B cell (primary cell): ENCODE data around the gene TMEM63A. TPM values are rescaled to one million over a fixed set of nuclear protein-coding genes. Genes with fewer than 3 reads are reported as not detected.
A peak's percentile ranks its signal among the peaks of the same experiment; 100 is the strongest.

ENCODE experiments used
- ATAC-seq: fragments of 200-7000 bp; cut with Tn5 transposase; one replicate; pipeline ENCODE4 v1.10.0; 2021; ENCODE audit warnings: low read depth, mild to moderate bottlenecking, moderate number of reproducible peaks, moderate library complexity
- CTCF ChIA-PET: fragments of 350-600 bp; sonication (Branson Sonifier 250); formaldehyde crosslinking; loops from one replicate; lab custom pipeline; 2021; ENCODE audit warnings: antibody characterized with exemption, inconsistent platforms; lab: Charles Lee
- POLR2A ChIA-PET: fragments of 350-600 bp; sonication (Branson Sonifier 250); formaldehyde crosslinking; loops from one replicate; lab custom pipeline; 2021; ENCODE audit warnings: antibody characterized with exemption; lab: Charles Lee
- DNase-seq: peaks from one replicate; pipeline ENCODE4 v3.0.0; 2013
- H2AFZ ChIP-seq: 2 replicates; pipeline ENCODE4 v1.6.1; 2012; ENCODE audit warnings: mild to moderate bottlenecking, low read depth, low read length; ENCODE audit not compliant: insufficient read depth, poor library complexity, severe bottlenecking
- H3K27ac ChIP-seq, 2 donors: 1 replicate in 1 of 2; 2 replicates in 1 of 2; pipeline ENCODE4 v1.5.1; 2012 to 2013; ENCODE audit warnings: low read length in 2 of 2, mild to moderate bottlenecking in 2 of 2, moderate library complexity in 1 of 2
- H3K27me3 ChIP-seq, 4 experiments: fragments of 200-600 bp in 1 of 4; sonication (generic) in 1 of 4; replicated peaks in 1 of 4; 1 replicate in 2 of 4; 2 replicates in 2 of 4; pipeline versions ENCODE4 v1.6.1 to v1.7.0; 2013 to 2016; ENCODE audit warnings: low read length in 3 of 4, mild to moderate bottlenecking in 2 of 4, mixed read lengths in 1 of 4, moderate library complexity in 1 of 4; ENCODE audit not compliant: insufficient read depth in 4 of 4, control insufficient read depth in 3 of 4; ENCODE audit errors: control extremely low read depth in 1 of 4
- H3K36me3 ChIP-seq, 2 experiments: replicated peaks in 1 of 2; 1 replicate in 1 of 2; 2 replicates in 1 of 2; pipeline versions ENCODE4 v1.6.1 to v1.7.1; 2013; ENCODE audit warnings: low read length in 1 of 2; ENCODE audit not compliant: insufficient read depth in 2 of 2, control insufficient read depth in 1 of 2; ENCODE audit errors: control extremely low read depth in 1 of 2, extremely low read depth in 1 of 2
- H3K4me1 ChIP-seq, 2 donors: fragments of 200-600 bp in 1 of 2; sonication (generic) in 1 of 2; 1 replicate in 1 of 2; 2 replicates in 1 of 2; pipeline versions ENCODE4 v1.5.1 to v1.6.1; 2013 to 2017; ENCODE audit warnings: low read length in 2 of 2; ENCODE audit not compliant: control insufficient read depth in 2 of 2, insufficient read depth in 2 of 2
- H3K4me2 ChIP-seq: replicated peaks from 2 replicates; pipeline ENCODE3; 2012; ENCODE audit warnings: mild to moderate bottlenecking, low read depth, low read length; ENCODE audit not compliant: poor library complexity, severe bottlenecking
- H3K4me3 ChIP-seq, 5 experiments: fragments of 200-600 bp in 1 of 5; sonication (generic) in 1 of 5; 1 replicate in 3 of 5; 2 replicates in 2 of 5; pipeline versions ENCODE4 v1.5.1 to v1.7.0; 2011 to 2016; ENCODE audit warnings: low read length in 4 of 5, mild to moderate bottlenecking in 4 of 5, low read depth in 2 of 5, control low read depth in 1 of 5, moderate library complexity in 1 of 5; ENCODE audit not compliant: insufficient read depth in 1 of 5; ENCODE audit errors: control extremely low read depth in 1 of 5, extremely low read depth in 1 of 5
- H3K79me2 ChIP-seq: fragments of 200-600 bp; sonication (generic); one replicate; pipeline ENCODE4 v1.6.0; 2016; ENCODE audit warnings: low read length; ENCODE audit not compliant: control insufficient read depth, insufficient read depth
- H3K9ac ChIP-seq: fragments of 200-600 bp; sonication (generic); 2 replicates; pipeline ENCODE4 v1.6.1; 2017; ENCODE audit warnings: mild to moderate bottlenecking, low read length, moderate library complexity
- H3K9me3 ChIP-seq, 3 donors: one replicate each; pipeline versions ENCODE4 v1.6.1 to v1.7.1; 2013; ENCODE audit warnings: low read length in 2 of 3; ENCODE audit not compliant: control insufficient read depth in 2 of 3, insufficient read depth in 1 of 3; ENCODE audit errors: control extremely low read depth in 1 of 3
- H4K20me1 ChIP-seq: 2 replicates; pipeline ENCODE4 v1.6.0; 2012; ENCODE audit warnings: mild to moderate bottlenecking, low read length; ENCODE audit not compliant: insufficient read depth, control insufficient read depth, poor library complexity, severe bottlenecking
- H3K27ac Mint-ChIP-seq: one replicate; pipeline ENCODE4 v1.8.0; 2021; ENCODE audit warnings: mixed read lengths
- H3K27me3 Mint-ChIP-seq: one replicate; pipeline ENCODE4 v1.8.0; 2021; ENCODE audit warnings: mixed read lengths
- H3K4me1 Mint-ChIP-seq: one replicate; pipeline ENCODE4 v1.8.0; 2021; ENCODE audit warnings: mixed read lengths
- H3K4me3 Mint-ChIP-seq: one replicate; pipeline ENCODE4 v1.8.0; 2021; ENCODE audit warnings: mixed read lengths
- H3K9me3 Mint-ChIP-seq: one replicate; pipeline ENCODE4 v1.8.0; 2022; ENCODE audit warnings: mixed read lengths; ENCODE audit not compliant: insufficient read depth
- EZH2 ChIP-seq: IDR thresholded peaks from 2 replicates; pipeline ENCODE4 v1.6.1; 2012; ENCODE audit warnings: borderline replicate concordance, low read depth, mild to moderate bottlenecking, moderate library complexity, low read length; ENCODE audit not compliant: insufficient read depth, poor library complexity, severe bottlenecking
- WGBS: methylation state at CpG from one replicate; pipeline ENCODE4 v1.1.5; 2013; ENCODE audit warnings: missing lambda C conversion rate; ENCODE audit not compliant: insufficient coverage; 5-methylcytosine and 5-hydroxymethylcytosine counted together
- intact Hi-C: fragments of 100-400 bp; cut with micrococcal nuclease; formaldehyde crosslinking; loops from one replicate; pipeline ENCODE4 v1.10.0; 2022
- polyA plus RNA-seq: library from polyadenylated mRNA; depleted of rRNA; stranded (reverse); fragments of >200 nt; gene quantifications from 2 replicates; pipeline ENCODE4 v1.2.3, GENCODE V29; 2012
- total RNA-seq, 2 donors: library from RNA; stranded (reverse); fragments of 120-200 nt in 1 of 2; gene quantifications; 1 replicate in 1 of 2; 2 replicates in 1 of 2; pipeline versions ENCODE4 v1.2.3 to v1.2.4, GENCODE V29; 2013 to 2022
- TF ChIP-seq, protein P1 (sequence below): fragments of 200-600 bp; IDR thresholded peaks from one replicate; pipeline ENCODE4 v1.8.0; 2022; ENCODE audit warnings: antibody characterized with exemption, mild to moderate bottlenecking

TMEM63A gene
- total and polyA plus RNA-seq, 2 donors (not counting 1 experiment from before 2014, with no cell fraction given), result 209 to 238 TPM

DNA sequence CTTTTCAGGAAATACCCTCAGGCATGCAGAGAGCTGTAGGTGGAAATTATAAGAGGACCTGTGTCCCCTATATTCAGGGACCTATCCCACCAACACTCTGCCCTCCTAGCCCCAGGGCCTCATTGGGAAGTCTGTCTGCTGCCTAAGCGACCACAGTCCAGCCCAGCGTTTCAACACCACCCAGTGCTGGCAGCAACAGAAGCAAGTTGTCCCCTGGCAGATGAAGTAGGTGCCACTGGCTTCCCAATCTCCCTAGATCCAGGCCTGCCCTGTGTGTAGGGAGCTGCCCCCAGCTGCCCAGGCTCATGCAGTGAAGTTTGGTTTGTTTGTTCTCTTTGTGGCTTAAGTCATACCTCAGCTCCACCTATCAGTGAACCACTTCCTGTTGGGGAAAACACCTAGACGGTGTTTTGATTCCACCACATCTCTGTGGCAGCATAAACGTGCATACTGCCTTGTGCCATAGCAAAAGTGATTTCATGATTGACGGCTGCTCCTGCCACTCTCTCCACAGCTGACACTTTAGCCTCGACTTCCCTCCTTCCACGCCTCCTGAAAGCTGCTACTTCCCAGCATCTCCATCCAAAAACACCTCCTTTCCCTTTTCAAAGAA lies 14.9 kb upstream of the TMEM63A start:
- TF ChIP-seq, protein P1, sequence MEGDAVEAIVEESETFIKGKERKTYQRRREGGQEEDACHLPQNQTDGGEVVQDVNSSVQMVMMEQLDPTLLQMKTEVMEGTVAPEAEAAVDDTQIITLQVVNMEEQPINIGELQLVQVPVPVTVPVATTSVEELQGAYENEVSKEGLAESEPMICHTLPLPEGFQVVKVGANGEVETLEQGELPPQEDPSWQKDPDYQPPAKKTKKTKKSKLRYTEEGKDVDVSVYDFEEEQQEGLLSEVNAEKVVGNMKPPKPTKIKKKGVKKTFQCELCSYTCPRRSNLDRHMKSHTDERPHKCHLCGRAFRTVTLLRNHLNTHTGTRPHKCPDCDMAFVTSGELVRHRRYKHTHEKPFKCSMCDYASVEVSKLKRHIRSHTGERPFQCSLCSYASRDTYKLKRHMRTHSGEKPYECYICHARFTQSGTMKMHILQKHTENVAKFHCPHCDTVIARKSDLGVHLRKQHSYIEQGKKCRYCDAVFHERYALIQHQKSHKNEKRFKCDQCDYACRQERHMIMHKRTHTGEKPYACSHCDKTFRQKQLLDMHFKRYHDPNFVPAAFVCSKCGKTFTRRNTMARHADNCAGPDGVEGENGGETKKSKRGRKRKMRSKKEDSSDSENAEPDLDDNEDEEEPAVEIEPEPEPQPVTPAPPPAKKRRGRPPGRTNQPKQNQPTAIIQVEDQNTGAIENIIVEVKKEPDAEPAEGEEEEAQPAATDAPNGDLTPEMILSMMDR, result no peak
- no peak for TF ChIP-seq EZH2
- H3K9me3 ChIP-seq, result no peaks in the 10 kb centered on the region
- peak overlapping the region; percentile 86 to 97 for H3K27ac ChIP-seq
- peak overlapping the region; percentile 71 for H3K4me2 ChIP-seq
- ChIA-PET CTCF (interaction anchor here (0.7 to 3.1 kb wide), 13 partner anchors 10 to 422 kb away, joined by 3 to 40 read pairs (median 5); partner anchors contain the start of genes PYCR2, SRP9 and TMEM63A), POLR2A (interaction anchor here (0.6 to 5.5 kb wide), 10 partner anchors 11 to 429 kb away, joined by 3 to 38 read pairs (median 4); partner anchors contain the start of genes PYCR2, SDE2, SRP9 and TMEM63A)
- 10% methylated on average over 5 of the region's 7 CpGs for WGBS
- peaks cover 36% of the 10 kb centered on the region for H3K4me1 Mint-ChIP-seq
- peak; percentile 89 for DNase-seq
- H2AFZ ChIP-seq, result peak overlapping the region; percentile 61
- no peaks in the 10 kb centered on the region for H3K27me3 Mint-ChIP-seq
- peaks cover 34 to 36% of the 10 kb centered on the region in 2 donors for H3K4me1 ChIP-seq
- peak; percentile 98 for ATAC-seq
- no peaks in the 10 kb centered on the region for H4K20me1 ChIP-seq
- intact Hi-C loops, result loop anchor here (1.0 kb wide), 6 partner anchors 15 to 452 kb away; partner anchors contain the start of genes PYCR2 and TMEM63A
- H3K36me3 ChIP-seq, result no peaks in the 10 kb centered on the region
- peak overlapping the region in 1 of 5 experiments; percentile 26 for H3K4me3 ChIP-seq
- peak overlapping the region; percentile 39 for H3K9ac ChIP-seq
- no peaks in the 10 kb centered on the region for H3K9me3 Mint-ChIP-seq
- no peaks in the 10 kb centered on the region for H3K27me3 ChIP-seq
- H3K4me3 Mint-ChIP-seq, result peak overlapping the region; percentile 71
- peak overlapping the region; percentile 98 for H3K27ac Mint-ChIP-seq
- H3K79me2 ChIP-seq, result peaks cover 4% of the 10 kb centered on the region

GRCh38 chr1:225896494-225896893 lies 14.3 kb upstream of the TMEM63A start:
- Mint-ChIP-seq H3K27ac (peak overlapping the region; percentile 98), H3K9me3 (no peaks in the 10 kb centered on the region), H3K4me1 (peaks cover 36% of the 10 kb centered on the region), H3K4me3 (peak overlapping the region; percentile 71), H3K27me3 (no peaks in the 10 kb centered on the region)
- intact Hi-C loops, result no loop called here
- ATAC-seq (no peak), DNase-seq (no peak)
- H4K20me1 ChIP-seq, result no peaks in the 10 kb centered on the region
- no peaks in the 10 kb centered on the region for H3K27me3 ChIP-seq
- ChIA-PET CTCF (interaction anchor here (0.9 to 3.1 kb wide), 9 partner anchors 10 to 416 kb away, joined by 3 to 40 read pairs (median 5); partner anchors contain the start of genes PYCR2 and TMEM63A), POLR2A (interaction anchor here (0.7 to 5.5 kb wide), 10 partner anchors 12 to 428 kb away, joined by 3 to 38 read pairs (median 4); partner anchors contain the start of genes PYCR2, SDE2, SRP9 and TMEM63A)
- H3K4me2 ChIP-seq, result peak overlapping the region; percentile 71
- no peaks in the 10 kb centered on the region for H3K9me3 ChIP-seq
- peak overlapping the region; percentile 39 for H3K9ac ChIP-seq
- WGBS, result no CpG with 5 or more reads among the region's 5 CpGs
- H3K4me3 ChIP-seq, result peak overlapping the region in 1 of 5 experiments; percentile 26
- TF ChIP-seq, protein P1, result no peak
- TF ChIP-seq EZH2, result no peak
- H3K4me1 ChIP-seq, result peaks cover 34 to 36% of the 10 kb centered on the region in 2 donors
- H2AFZ ChIP-seq, result peak overlapping the region; percentile 61
- no peaks in the 10 kb centered on the region for H3K36me3 ChIP-seq
- H3K27ac ChIP-seq, result peak overlapping the region; percentile 86 to 97
- H3K79me2 ChIP-seq, result peaks cover 4% of the 10 kb centered on the region
